ENCODE data around the gene FAM81B.

FAM81B gene

GRCh38 chr5:95347506-95348120 lies 43.6 kb upstream of the FAM81B start (continued):
- no peak for TF ChIP-seq ZNF148 (tag by site-specific recombination; IDR thresholded peaks at IDR 0.05; ENCODE audit: borderline replicate concordance)
- no peak for TF ChIP-seq ZNF366 (tag by site-specific recombination; conservative IDR thresholded peaks at IDR 0.05)
- TF ChIP-seq ZNF335 (tag by site-specific recombination; conservative IDR thresholded peaks at IDR 0.05): no peak
- TF ChIP-seq HOXC10 (CRISPR knock-in tag; IDR thresholded peaks at IDR 0.05): no peak
- TF ChIP-seq ZNF18 (tag by site-specific recombination; IDR thresholded peaks at IDR 0.05): no peak
- no peak for TF ChIP-seq ZNF530 (tag by site-specific recombination; IDR thresholded peaks at IDR 0.05; ENCODE audit: low read depth)
- no peak for TF ChIP-seq ZNF354C (tag by site-specific recombination; IDR thresholded peaks at IDR 0.05; ENCODE audit: borderline replicate concordance, low read depth)
- no peak for TF ChIP-seq ZNF514 (tag by site-specific recombination; IDR thresholded peaks at IDR 0.05)
- no peak for TF ChIP-seq ZSCAN30 (tag by site-specific recombination; IDR thresholded peaks at IDR 0.05)
- TF ChIP-seq TRIM28 (IDR thresholded peaks at IDR 0.05; ENCODE audit: borderline replicate concordance, low read length): no peak

GRCh38 chr5:95350631-95351030 lies 40.5 kb upstream of the FAM81B start:
- Histone ChIP-seq H3K27ac (ENCODE audit: extremely low read depth, low read depth, low read length) (no peak overlapping the region), H3K9me3 (ENCODE audit: control insufficient read depth, insufficient read depth, low read depth, low read length) (no peaks in the 10 kb centered on the region), H3K4me3 (ENCODE audit: low read depth, low read length) (no peak overlapping the region), H3K4me1 (ENCODE audit: control insufficient read depth, insufficient read depth, low read length) (no peaks in the 10 kb centered on the region), H3K36me3 (ENCODE audit: control insufficient read depth in 2 of 2, insufficient read depth in 1 of 2, low read length in 2 of 2) (no peaks in the 10 kb centered on the region)
- TF ChIP-seq SETDB1 (IDR thresholded peaks at IDR 0.05; ENCODE audit: insufficient read length, low read length) (no peak), HOXA7 (CRISPR knock-in tag; IDR thresholded peaks at IDR 0.05; ENCODE audit: borderline replicate concordance) (no peak), ZSCAN5A (tag by site-specific recombination; IDR thresholded peaks at IDR 0.05) (no peak), ZNF654 (tag by site-specific recombination; IDR thresholded peaks at IDR 0.05; ENCODE audit: low read depth) (no peak), ZSCAN23 (tag by site-specific recombination; IDR thresholded peaks at IDR 0.05) (no peak), ZNF416 (tag by site-specific recombination; IDR thresholded peaks at IDR 0.05) (no peak), BCL11B (tag by site-specific recombination; IDR thresholded peaks at IDR 0.05; ENCODE audit: low read depth) (no peak), ZNF391 (tag by site-specific recombination; IDR thresholded peaks at IDR 0.05; ENCODE audit: borderline replicate concordance, low read depth) (no peak), ZNF560 (tag by site-specific recombination; IDR thresholded peaks at IDR 0.05; ENCODE audit: borderline replicate concordance) (no peak), ZNF473 (tag by site-specific recombination; IDR thresholded peaks at IDR 0.05) (no peak), ZNF501 (tag by site-specific recombination; IDR thresholded peaks at IDR 0.05) (no peak), ZNF692 (tag by site-specific recombination; IDR thresholded peaks at IDR 0.05) (no peak), ZNF596 (tag by site-specific recombination; IDR thresholded peaks at IDR 0.05) (no peak), ZNF701 (tag by site-specific recombination; IDR thresholded peaks at IDR 0.05) (no peak), OVOL3 (tag by site-specific recombination; IDR thresholded peaks at IDR 0.05) (no peak), ZNF785 (tag by site-specific recombination; IDR thresholded peaks at IDR 0.05) (no peak), ZNF777 (tag by site-specific recombination; IDR thresholded peaks at IDR 0.05; ENCODE audit: borderline replicate concordance) (no peak)
- ChIA-PET POLR2A (no interaction called here), CTCF (interaction anchor here (0.6 to 1.1 kb wide), 2 partner anchors 33 to 52 kb away, joined by 3 read pairs; no protein-coding TSS in a partner anchor)

Measured in HEK293 (cell line).